DMS 273 treated with DMSO at 0.1 percent for 48 hours (cell line): ENCODE results near the gene ADIPOR2.
"Not testable (repeated sequence)": the region's sequence is repeated elsewhere in the genome, so short reads cannot be mapped to it uniquely, and the experiment has no call there.

Source experiments
- DNase-seq: peaks from one replicate; lab custom pipeline; 2025; lab: John Stamatoyannopoulos, UW

The ADIPOR2 gene

GRCh38 chr12:1665366-1665765 lies 25.5 kb upstream of the ADIPOR2 start:
- DNase-seq: no peak

- DNase-seq: no peak
Observed at GRCh38 chr12:1666215-1666614, 24.7 kb upstream of the ADIPOR2 start.

- no peak for DNase-seq
Observed at GRCh38 chr12:1666685-1667162, 24.1 kb upstream of the ADIPOR2 start.

- DNase-seq: no peak
Observed at GRCh38 chr12:1668833-1669543, 21.9 kb upstream of the ADIPOR2 start.

DNA sequence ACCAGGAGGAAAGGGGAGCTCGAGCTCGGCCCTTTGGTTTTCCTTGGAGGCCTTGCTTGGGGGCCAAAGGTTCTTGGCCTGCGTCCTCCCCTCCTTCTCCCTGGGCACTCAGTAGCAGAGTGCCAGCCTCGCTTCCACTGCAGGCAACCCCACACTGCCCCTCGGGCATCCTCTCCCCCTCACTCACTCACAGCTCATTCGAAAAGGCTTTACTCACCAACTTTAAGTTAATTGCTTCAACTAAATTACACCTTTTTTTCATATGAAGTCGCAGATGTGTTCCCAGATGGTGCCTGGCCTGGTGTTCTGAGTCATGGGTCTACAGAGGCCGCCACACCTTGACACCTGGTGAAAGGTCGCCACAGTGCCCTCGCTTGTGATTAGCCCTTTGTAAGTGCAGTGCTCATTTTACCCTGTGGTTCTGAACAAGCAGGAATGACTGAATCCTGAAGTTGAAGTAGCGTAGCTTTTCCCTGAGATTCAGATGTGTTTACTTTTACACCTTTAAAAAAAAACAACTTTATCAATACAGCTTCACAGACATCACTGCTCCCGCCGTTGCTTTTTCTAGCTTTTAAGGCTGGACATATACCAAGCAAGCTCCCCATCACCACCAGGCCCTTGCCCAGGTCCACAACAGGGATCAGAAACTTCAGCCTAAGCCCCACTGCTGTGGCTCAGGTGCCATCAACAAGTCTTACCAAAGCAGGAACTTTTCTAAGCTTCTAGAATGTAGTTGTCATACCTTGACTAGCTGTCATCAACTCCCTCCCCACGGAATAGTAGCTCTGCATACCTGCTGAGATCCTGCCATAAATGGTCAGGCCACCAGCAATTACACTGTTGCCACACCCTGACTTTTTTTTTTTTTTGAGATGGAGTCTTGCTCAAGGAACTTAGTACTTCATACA lies 20.3 kb upstream of the ADIPOR2 start:
- no peak for DNase-seq

DNA sequence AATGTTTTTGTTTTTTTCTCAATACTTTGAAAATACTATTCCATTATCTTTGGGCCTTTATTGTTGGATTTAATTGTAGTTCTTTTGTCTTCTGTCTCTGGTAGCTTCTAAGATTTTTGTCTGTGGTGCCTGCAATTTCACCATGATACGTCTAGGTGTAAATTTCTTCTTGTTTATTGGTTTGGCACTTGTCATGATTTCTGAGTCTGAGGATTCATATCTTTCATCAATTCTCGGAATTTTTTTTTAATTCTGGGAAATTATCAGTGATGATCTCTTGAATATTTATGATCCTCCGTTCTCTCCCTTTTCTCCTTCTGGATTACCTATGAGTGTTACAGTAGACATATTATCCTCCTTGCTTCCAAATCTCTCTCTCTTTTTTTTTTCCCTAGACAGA lies 14.8 kb upstream of the ADIPOR2 start:
- no peak for DNase-seq

- DNase-seq: no peak
Observed at GRCh38 chr12:1680804-1681492, 9.9 kb upstream of the ADIPOR2 start.

DNA sequence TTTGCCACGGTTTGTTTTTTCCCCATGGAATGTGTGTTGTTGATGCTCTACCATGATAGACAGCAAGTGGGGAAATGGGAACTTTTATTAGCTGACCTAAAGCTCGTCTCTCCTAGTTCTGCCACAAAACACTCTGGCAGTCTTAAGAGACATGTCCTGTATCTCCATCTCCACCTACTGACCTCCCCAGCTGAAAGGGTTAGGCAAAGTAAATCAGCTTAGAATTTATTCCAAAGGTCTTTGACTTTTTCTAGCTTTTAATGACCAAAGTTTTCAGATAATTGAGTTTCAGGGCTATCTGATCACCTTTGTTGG lies 9.4 kb upstream of the ADIPOR2 start:
- DNase-seq: no peak

DNA sequence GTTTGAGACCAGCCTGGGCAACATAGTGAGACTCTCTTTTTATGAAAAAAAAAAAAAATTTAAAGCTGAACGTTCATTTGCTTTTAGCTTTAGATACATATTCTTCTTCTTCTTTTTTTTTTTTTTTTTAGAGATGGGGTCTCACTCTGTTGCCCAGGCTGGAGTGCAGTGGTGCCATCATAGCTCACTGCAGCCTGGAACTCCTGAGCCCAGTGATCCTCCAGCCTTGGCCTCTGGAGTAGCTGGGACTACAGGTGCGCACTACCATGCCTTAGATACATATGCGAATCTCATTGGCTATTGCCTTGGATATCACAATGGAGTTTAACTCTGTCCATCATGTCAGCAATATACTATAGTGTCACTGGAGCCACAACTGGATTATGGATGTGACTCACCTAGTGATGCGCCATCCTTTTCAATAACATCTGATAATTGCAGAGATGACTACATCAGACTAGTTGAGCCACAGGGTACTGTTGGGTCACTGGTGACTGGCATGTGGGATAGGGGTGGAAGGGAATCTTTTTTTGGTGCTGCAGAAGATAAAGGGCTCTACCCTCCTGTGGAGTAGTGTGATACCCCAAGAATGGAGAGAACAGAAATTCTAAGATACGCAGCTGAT lies 2.7 kb upstream of the ADIPOR2 start:
- DNase-seq: no peak

DNA sequence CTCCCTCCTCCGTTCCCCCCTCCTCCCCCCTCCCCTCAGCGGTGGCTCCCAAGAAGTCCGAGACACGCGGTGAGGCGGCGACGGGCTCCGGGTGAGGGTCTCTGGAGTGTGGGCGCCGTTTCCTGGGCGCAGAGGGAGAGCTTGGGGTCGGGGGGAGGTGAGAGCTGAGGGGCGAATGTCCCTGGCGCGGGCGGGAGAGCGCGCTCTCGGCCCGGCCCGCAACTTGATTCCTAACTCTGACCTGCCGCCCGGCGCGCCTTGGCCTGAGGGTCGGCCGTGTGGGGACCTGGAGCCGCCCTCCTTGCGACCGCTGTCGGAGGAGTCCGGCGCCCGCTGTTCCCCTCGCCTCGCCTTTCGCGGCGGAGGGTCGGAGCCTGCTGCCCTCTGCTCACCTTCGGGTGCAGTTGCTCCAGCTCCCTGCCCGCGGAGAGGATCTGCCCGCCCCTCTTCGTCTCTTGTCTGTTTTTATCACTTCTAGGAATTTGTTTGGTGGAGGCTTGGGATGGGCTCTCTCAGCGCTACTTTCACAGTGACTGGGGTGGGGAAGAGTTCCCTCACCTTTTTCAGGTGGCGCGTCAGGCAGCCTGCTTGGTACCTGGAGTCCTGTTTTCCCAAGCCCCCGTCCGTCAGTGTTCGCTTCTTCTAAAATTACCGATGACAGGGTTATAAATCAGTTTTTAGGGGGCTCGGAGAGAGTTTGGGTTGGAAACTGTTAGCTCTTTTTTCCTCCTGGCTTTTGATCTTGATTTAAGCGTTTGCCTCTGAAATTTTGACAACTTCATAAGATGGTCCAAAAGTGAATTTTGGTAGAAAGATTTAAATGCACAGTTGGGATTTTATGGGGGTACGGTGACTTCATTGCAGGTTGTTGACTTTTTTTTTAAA lies 495 bp downstream of the ADIPOR2 start:
- DNase-seq: no peak

DNA sequence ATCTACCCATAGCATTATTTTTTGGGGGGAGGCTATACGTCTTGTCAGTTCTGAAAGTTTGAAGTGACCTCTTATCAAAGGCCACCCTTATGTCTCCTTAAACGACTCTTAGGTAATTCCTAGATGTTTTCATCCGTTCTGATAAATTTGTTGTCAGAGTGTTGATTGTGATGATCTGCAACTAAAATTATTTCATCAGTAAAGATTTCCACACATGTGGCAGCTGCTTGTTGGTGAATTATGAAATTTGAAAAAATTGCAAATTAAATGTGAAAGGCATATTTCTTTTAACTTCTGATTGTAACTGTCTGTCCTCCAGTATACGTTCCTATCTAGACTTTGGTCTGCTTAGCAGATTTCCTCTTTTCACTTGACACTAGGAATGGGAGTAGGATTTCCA lies 1.4 kb downstream of the ADIPOR2 start:
- DNase-seq: no peak

- no peak for DNase-seq
Observed at GRCh38 chr12:1692895-1693610, 2.2 kb downstream of the ADIPOR2 start.

- DNase-seq: not testable (repeated sequence)
Observed at GRCh38 chr12:1695097-1695496, 4.2 kb downstream of the ADIPOR2 start.

GRCh38 chr12:1695886-1696670 lies 5.2 kb downstream of the ADIPOR2 start:
- DNase-seq: no peak

DNA sequence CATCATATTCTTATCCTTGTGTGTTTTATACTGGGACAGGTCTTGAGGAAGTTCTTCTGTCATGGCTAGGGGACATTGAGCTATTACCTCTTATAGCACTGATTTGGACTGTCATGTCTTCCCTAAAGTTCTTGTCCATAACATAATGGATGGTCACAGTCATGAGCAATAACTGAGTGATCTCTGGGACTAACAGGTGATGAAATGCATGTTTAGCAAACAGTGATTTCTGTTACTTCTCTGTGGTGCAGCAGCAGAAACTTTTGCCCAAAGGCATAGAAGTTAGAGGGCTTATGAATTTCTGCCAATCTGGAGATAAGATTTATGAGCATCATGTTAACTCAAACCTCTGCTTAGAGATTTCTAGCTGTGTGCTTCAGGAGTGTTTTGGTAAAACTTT lies 5.9 kb downstream of the ADIPOR2 start:
- DNase-seq: no peak

DNA sequence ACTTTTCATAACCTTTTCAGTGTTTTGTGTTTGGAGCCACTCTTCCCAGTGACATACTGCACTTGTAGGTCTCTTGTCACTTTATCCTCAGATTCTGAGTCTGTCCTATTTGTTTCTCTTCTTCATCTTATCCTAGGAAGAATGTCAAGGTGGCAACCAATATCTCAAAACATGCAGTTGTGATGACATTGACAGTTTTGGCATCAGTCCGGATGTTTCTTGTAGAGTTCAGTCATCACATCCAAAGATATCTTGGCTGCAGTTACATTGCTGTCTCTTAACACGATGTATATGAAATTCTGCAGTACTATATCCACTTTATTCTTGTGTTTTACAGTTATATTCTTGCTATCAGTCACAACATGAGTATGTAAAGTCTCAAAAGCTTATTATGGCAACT lies 6.4 kb downstream of the ADIPOR2 start:
- no peak for DNase-seq

- DNase-seq: peak; percentile 5
Observed at GRCh38 chr12:1698720-1699119, 7.8 kb downstream of the ADIPOR2 start.

DNA sequence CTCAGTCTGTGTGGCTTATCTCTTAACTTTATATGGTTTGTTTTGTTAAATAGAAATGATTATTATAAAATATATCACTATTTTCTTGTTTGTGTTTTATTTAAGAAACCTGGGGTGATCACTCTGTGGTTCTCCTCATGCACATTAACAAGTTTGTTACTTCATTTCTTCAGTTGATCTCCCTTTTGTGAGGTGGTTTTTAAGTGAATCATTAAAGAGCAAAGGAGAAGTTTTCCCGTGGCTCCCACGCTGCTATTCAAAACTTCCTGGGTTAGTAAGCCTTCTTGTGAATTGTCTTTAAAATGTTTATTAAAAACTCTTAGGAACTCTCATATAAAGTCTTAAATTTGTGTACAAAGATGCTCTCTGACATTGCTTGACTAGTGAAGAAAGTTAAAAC lies 11.8 kb downstream of the ADIPOR2 start:
- DNase-seq: no peak

DNA sequence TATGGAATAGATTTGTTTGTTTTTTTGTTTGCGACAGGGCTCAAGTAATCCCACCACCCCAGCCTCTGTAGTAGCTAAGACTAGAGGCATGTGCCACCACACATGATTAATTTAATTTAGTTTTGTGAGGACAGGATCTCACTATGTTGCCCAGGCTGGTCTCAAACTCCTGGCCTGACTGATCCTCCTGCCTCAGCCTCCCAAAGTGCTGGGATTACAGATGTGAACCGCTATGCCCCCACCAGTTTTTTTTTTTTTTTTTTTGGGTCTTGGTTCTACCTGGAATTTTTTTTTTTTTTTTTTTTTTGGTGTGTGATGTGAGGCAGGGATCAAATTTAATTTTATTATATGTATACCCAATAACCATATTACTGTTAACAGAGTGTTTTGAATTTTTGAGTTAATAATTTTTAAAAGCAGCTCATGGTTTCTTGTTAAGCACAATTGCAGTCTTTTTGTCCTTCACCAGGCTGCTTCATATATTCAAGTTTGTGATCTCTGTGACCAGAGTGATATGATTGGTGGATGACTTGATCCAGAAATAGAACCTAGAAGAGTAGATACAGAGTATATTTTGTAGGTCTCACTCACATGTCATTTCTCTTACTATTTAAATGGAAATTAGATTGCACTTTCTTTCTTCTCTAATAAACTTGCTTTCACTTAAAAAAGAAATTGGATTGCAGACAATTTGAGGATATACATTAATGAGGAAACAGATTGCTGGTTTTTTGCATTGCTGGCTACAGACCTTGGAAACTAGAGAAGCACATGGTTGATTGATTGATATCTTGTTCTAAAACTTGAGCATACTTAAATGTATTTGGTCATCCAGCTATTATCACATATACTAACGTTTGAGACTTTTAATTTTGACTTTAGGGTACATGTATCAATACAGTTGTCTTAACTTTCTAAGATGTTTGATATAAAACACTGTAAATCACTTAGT lies 13.2 kb downstream of the ADIPOR2 start:
- DNase-seq: no peak
